Right cardiac atrium (tissue), 5 donors: ENCODE data around the gene GPC6. TPM values are rescaled to one million over a fixed set of nuclear protein-coding genes. Genes with fewer than 3 reads are reported as not detected.

Source experiments
- ATAC-seq, 2 donors: fragments of 200-7000 bp; cut with Tn5 transposase; one replicate each; pipeline versions ENCODE4 v1.8.0 to v1.9.1; 2020; ENCODE audit warnings: moderate library complexity in 2 of 2, mild to moderate bottlenecking in 1 of 2
- DNase-seq, 3 donors: peaks; one replicate each; pipeline ENCODE4 v3.0.0-alpha.2; 2020
- H3K27ac ChIP-seq: one replicate; pipeline ENCODE4 v1.5.1; 2013; ENCODE audit warnings: mild to moderate bottlenecking, low read length, control low read depth, moderate library complexity
- H3K27me3 ChIP-seq: one replicate; pipeline ENCODE4 v1.6.1; 2013; ENCODE audit not compliant: control insufficient read depth, insufficient read depth
- H3K4me1 ChIP-seq: one replicate; pipeline ENCODE4 v1.6.1; 2013; ENCODE audit warnings: low read length; ENCODE audit not compliant: control insufficient read depth, insufficient read depth
- H3K4me3 ChIP-seq: one replicate; pipeline ENCODE4 v1.5.1; 2013; ENCODE audit warnings: low read length, control low read depth
- H3K9me3 ChIP-seq: one replicate; pipeline ENCODE4 v1.6.1; 2013; ENCODE audit warnings: low read length; ENCODE audit not compliant: control insufficient read depth
- WGBS: extraction: QIAGEN DNeasy Blood & Tissue Kit; methylation state at CpG from one replicate; pipeline ENCODE4 v1.1.7; 2013; 5-methylcytosine and 5-hydroxymethylcytosine counted together
- intact Hi-C, 4 donors: fragments of 100-400 bp; cut with DNase I; formaldehyde crosslinking; loops; one replicate each; pipeline versions ENCODE4 v1.11.0 to v1.14.0; 2022 to 2023
- polyA plus RNA-seq: library from polyadenylated mRNA; stranded (reverse); fragments of 200-250 nt; gene quantifications from one replicate; pipeline ENCODE4 v1.2.3, GENCODE V29; 2013
- total RNA-seq, 4 donors: library from RNA; stranded (reverse); fragmentation: NEBNext Ultra II Directional; extraction: Animal tissue kit (Norgen Biotek cat#: 25700); gene quantifications; one replicate each; pipeline ENCODE4 v1.2.1, GENCODE V29; 2021
- donor health status: healthy with polysubstance abuse.
- donor health status: DM: no; HTN: yes; CAD: no.
- donor health status: DM: no; HTN: no; CAD: no.
- donor health status: DM: no; HTN: yes; CAD: no; lungs with severe emphysema.
- donor health status: DM: yes; HTN: yes; CAD: no.

The GPC6 gene
- total and polyA plus RNA-seq, 5 donors, result 1.5 to 11.0 (median 5.3) TPM

GRCh38 chr13:93249364-93250306 is 23.0 kb downstream of the GPC6 start:
- Histone ChIP-seq H3K4me3 (no peak overlapping the region), H3K27me3 (no peaks in the 10 kb centered on the region), H3K27ac (no peak overlapping the region), H3K4me1 (no peaks in the 10 kb centered on the region), H3K9me3 (no peaks in the 10 kb centered on the region)
- ATAC-seq (no peak), DNase-seq (no peak)
- 93% methylated on average over 7 of the region's 7 CpGs for WGBS
- intact Hi-C loops, result no loop called here

- Histone ChIP-seq H3K4me1 (peaks cover 1% of the 10 kb centered on the region), H3K4me3 (no peak overlapping the region), H3K9me3 (no peaks in the 10 kb centered on the region), H3K27ac (no peak overlapping the region), H3K27me3 (no peaks in the 10 kb centered on the region)
- DNase-seq (peak in 1 of 3 donors; percentile 26), ATAC-seq (no peak)
- intact Hi-C loops, result no loop called here
- 66% methylated on average over 4 of the region's 4 CpGs for WGBS
Measured at GRCh38 chr13:93254775-93255174, 28.2 kb downstream of the GPC6 start.

GRCh38 chr13:93256998-93257397 is 30.4 kb downstream of the GPC6 start:
- Histone ChIP-seq H3K9me3 (no peaks in the 10 kb centered on the region), H3K4me1 (peaks cover 1% of the 10 kb centered on the region), H3K27me3 (no peaks in the 10 kb centered on the region), H3K27ac (no peak overlapping the region), H3K4me3 (no peak overlapping the region)
- intact Hi-C loops, result no loop called here
- ATAC-seq (no peak), DNase-seq (no peak)
- 84% methylated on average over 2 of the region's 2 CpGs for WGBS

DNA sequence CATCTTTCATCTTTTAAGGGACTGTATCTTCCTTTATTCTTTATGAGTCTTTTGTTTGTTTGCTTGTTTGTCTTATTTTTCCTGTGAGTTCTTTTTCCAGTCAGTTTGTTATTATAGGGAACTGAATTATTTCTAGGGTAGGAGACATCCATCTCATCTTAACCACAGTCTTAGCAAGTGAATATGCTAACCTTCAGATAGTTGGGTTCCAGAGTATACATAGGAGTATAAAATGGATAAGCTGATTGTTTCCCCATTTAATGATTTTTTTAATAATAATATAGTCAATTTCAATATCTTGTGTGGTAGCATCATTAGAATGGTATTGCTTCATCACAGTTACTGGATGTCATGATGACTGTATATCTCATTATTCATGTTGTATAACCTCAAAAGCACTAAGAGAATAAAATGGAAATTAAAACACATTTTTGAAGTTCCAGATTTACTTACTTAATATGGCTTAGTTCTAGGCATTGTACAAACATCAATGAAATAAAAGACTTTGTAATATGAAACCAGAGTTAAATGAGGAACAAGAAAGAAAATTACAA is 33.0 kb downstream of the GPC6 start:
- ATAC-seq (no peak), DNase-seq (no peak)
- H3K27me3 ChIP-seq, result no peaks in the 10 kb centered on the region
- H3K4me3 ChIP-seq, result no peak overlapping the region
- peaks cover 1% of the 10 kb centered on the region for H3K4me1 ChIP-seq
- no peaks in the 10 kb centered on the region for H3K9me3 ChIP-seq
- intact Hi-C loops, result no loop called here
- no peak overlapping the region for H3K27ac ChIP-seq

- H3K4me1 ChIP-seq, result no peaks in the 10 kb centered on the region
- no peaks in the 10 kb centered on the region for H3K9me3 ChIP-seq
- WGBS, result 94% methylated on average over 1 of the region's 1 CpG
- H3K27me3 ChIP-seq, result no peaks in the 10 kb centered on the region
- ATAC-seq, result no peak
- no peak overlapping the region for H3K27ac ChIP-seq
- intact Hi-C loops, result no loop called here
- no peak for DNase-seq
- no peak overlapping the region for H3K4me3 ChIP-seq
Measured at GRCh38 chr13:93260591-93260990, 34.0 kb downstream of the GPC6 start.

GRCh38 chr13:93262729-93263345 is 36.2 kb downstream of the GPC6 start:
- DNase-seq, result no peak
- no peaks in the 10 kb centered on the region for H3K4me1 ChIP-seq
- intact Hi-C loops, result no loop called here
- H3K9me3 ChIP-seq, result no peaks in the 10 kb centered on the region
- ATAC-seq, result no peak
- no peak overlapping the region for H3K4me3 ChIP-seq
- H3K27me3 ChIP-seq, result no peaks in the 10 kb centered on the region
- 69% methylated on average over 2 of the region's 2 CpGs for WGBS
- no peak overlapping the region for H3K27ac ChIP-seq

DNA sequence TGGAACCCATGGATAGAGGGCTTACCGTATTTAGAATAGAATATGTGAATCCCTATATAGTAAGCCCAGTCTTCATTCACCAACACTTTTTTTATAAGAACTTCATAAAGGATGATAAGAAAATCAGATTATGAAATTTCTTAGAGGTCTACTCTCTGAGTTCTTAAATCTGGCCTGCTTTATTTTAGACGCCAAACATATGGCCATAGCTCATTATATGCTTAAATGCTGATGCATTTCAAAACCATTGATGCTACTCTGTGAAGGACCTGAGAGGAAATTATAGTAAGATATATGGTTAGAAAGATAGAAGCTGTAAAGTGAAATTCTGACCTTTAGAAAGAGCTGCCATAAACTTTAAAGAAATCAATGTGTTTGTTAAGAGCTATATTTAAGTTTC is 38.3 kb downstream of the GPC6 start:
- intact Hi-C loops, result no loop called here
- Histone ChIP-seq H3K9me3 (no peaks in the 10 kb centered on the region), H3K4me1 (no peaks in the 10 kb centered on the region), H3K4me3 (no peak overlapping the region), H3K27me3 (no peaks in the 10 kb centered on the region), H3K27ac (no peak overlapping the region)
- WGBS, result 92% methylated on average over 2 of the region's 2 CpGs
- DNase-seq (no peak), ATAC-seq (no peak)

DNA sequence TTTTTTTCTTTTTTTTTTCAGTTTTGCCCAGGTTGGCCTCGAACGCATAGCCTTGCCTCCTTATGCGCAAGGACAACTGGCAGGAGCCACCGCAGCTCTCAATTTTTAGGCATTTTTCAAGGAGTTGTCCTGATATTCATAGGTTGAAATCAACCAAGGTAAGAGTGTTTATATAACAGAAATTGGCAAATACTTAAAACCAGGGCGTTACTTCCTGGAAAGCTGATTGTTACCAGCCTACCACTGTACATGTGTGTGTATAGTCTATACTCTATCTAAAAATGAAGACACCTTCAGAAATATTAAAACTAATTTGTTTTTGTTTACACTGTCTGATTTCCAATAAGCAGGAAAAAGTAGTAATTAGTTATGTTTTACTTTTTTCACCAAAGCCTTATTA is 39.2 kb downstream of the GPC6 start:
- no peaks in the 10 kb centered on the region for H3K27me3 ChIP-seq
- H3K4me1 ChIP-seq, result no peaks in the 10 kb centered on the region
- intact Hi-C loops, result no loop called here
- no peak for DNase-seq
- H3K4me3 ChIP-seq, result no peak overlapping the region
- WGBS, result 84% methylated on average over 5 of the region's 5 CpGs
- no peak overlapping the region for H3K27ac ChIP-seq
- no peaks in the 10 kb centered on the region for H3K9me3 ChIP-seq
- ATAC-seq, result no peak

DNA sequence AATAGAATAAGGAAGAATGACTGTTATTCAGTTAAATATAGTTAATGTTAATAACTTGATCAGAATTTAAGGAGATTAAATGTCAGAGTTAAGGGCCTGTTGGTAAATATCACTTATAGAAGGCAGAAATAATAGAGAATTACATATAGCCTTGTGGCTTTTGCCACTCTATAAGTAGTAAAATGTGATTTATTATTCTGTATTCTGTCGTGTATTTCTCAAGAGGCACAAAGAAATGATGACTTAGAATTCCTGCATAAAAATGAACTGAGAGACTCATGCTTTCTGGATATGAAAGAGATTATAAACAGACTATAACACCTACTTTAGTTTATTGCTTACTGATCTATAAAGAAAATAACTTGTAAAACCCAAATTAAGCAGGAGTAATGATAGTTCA is 40.1 kb downstream of the GPC6 start:
- DNase-seq (no peak), ATAC-seq (no peak)
- intact Hi-C loops, result no loop called here
- Histone ChIP-seq H3K9me3 (no peaks in the 10 kb centered on the region), H3K27ac (no peak overlapping the region), H3K4me3 (no peak overlapping the region), H3K4me1 (no peaks in the 10 kb centered on the region), H3K27me3 (no peaks in the 10 kb centered on the region)
- WGBS, result 77% methylated on average over 1 of the region's 1 CpG

- Histone ChIP-seq H3K4me3 (no peak overlapping the region), H3K9me3 (no peaks in the 10 kb centered on the region), H3K4me1 (no peaks in the 10 kb centered on the region), H3K27ac (no peak overlapping the region), H3K27me3 (no peaks in the 10 kb centered on the region)
- no peak for DNase-seq
- intact Hi-C loops, result no loop called here
- 78% methylated on average over 7 of the region's 7 CpGs for WGBS
- no peak for ATAC-seq
Measured at GRCh38 chr13:93268327-93269028, 41.9 kb downstream of the GPC6 start.
